ENCODE measurements around the gene SURF4. TPM values are rescaled to one million over a fixed set of nuclear protein-coding genes. Genes with fewer than 3 reads are reported as not detected.
A peak's percentile ranks its signal among the peaks of the same experiment; 100 is the strongest.
"Not testable (repeated sequence)": the region's sequence is repeated elsewhere in the genome, so short reads cannot be mapped to it uniquely, and the experiment has no call there.

Gene SURF4
- total RNA-seq, 1 experiment from 2014 or later, result 232 TPM

GRCh38 chr9:133404454-133405002 lies 28.7 kb upstream of the SURF4 start:
- no peaks in the 10 kb centered on the region for H3K27me3 ChIP-seq
- no peak overlapping the region for H3K27ac ChIP-seq
- H3K9me3 ChIP-seq (replicated peaks), result no peaks in the 10 kb centered on the region
- peaks cover 21% of the 10 kb centered on the region for H3K36me3 ChIP-seq
- no peaks in the 10 kb centered on the region for H3K4me1 ChIP-seq
- DNase-seq, result no peak
- no peak overlapping the region for H3K4me3 ChIP-seq

GRCh38 chr9:133403766-133404453 lies 28.1 kb upstream of the SURF4 start:
- Histone ChIP-seq H3K4me1 (no peaks in the 10 kb centered on the region), H3K36me3 (peaks cover 16% of the 10 kb centered on the region), H3K9me3 (replicated peaks) (no peaks in the 10 kb centered on the region)

GRCh38 chr9:133402689-133403088 lies 26.8 kb upstream of the SURF4 start:
- no peak for DNase-seq
- H3K36me3 ChIP-seq, result peaks cover 11% of the 10 kb centered on the region
- H3K27me3 ChIP-seq, result no peaks in the 10 kb centered on the region
- H3K4me3 ChIP-seq, result no peak overlapping the region
- H3K4me1 ChIP-seq, result no peaks in the 10 kb centered on the region
- no peaks in the 10 kb centered on the region for H3K9me3 ChIP-seq (replicated peaks)
- H3K27ac ChIP-seq, result no peak overlapping the region

More at GRCh38 chr9:133403766-133404453, 28.1 kb upstream of the SURF4 start:
- peak; percentile 53 to 66 for DNase-seq
- no peaks in the 10 kb centered on the region for H3K27me3 ChIP-seq
- no peak overlapping the region for H3K27ac ChIP-seq
- H3K4me3 ChIP-seq, result no peak overlapping the region

GRCh38 chr9:133401588-133401987 lies 25.7 kb upstream of the SURF4 start:
- no peak for DNase-seq
- Histone ChIP-seq H3K27ac (no peak overlapping the region), H3K27me3 (no peaks in the 10 kb centered on the region), H3K9me3 (replicated peaks) (no peaks in the 10 kb centered on the region), H3K4me3 (no peak overlapping the region), H3K4me1 (no peaks in the 10 kb centered on the region), H3K36me3 (peaks cover 9% of the 10 kb centered on the region)

- H3K27ac ChIP-seq, result no peak overlapping the region
- no peaks in the 10 kb centered on the region; the same call in 1 of the 2 replicates for H3K27me3 ChIP-seq
These were observed 24.4 kb upstream of the SURF4 start for GRCh38 chr9:133400292-133400691.

GRCh38 chr9:133397895-133398294 lies 22.0 kb upstream of the SURF4 start:
- DNase-seq, result no peak
- Histone ChIP-seq H3K27ac (no peak overlapping the region), H3K36me3 (no peaks in the 10 kb centered on the region), H3K9me3 (replicated peaks) (no peaks in the 10 kb centered on the region), H3K4me1 (no peaks in the 10 kb centered on the region), H3K27me3 (peaks cover 9% of the 10 kb centered on the region; the same call in 1 of the 2 replicates), H3K4me3 (no peak overlapping the region)

More at GRCh38 chr9:133400292-133400691, 24.4 kb upstream of the SURF4 start:
- H3K9me3 ChIP-seq (replicated peaks), result no peaks in the 10 kb centered on the region
- H3K4me1 ChIP-seq, result no peaks in the 10 kb centered on the region
- DNase-seq, result no peak
- H3K36me3 ChIP-seq, result peaks cover 3% of the 10 kb centered on the region
- no peak overlapping the region for H3K4me3 ChIP-seq

- H3K27me3 ChIP-seq, result peaks cover 9% of the 10 kb centered on the region; the same call in 1 of the 2 replicates
- H3K4me1 ChIP-seq, result no peaks in the 10 kb centered on the region
- no peak for DNase-seq
- H3K27ac ChIP-seq, result no peak overlapping the region
- H3K36me3 ChIP-seq, result no peaks in the 10 kb centered on the region
- no peak overlapping the region for H3K4me3 ChIP-seq
- H3K9me3 ChIP-seq (replicated peaks), result no peaks in the 10 kb centered on the region
These were observed 21.5 kb upstream of the SURF4 start for GRCh38 chr9:133397370-133397769.

GRCh38 chr9:133396952-133397351 lies 21.1 kb upstream of the SURF4 start:
- H3K9me3 ChIP-seq (replicated peaks), result no peaks in the 10 kb centered on the region
- H3K4me3 ChIP-seq, result no peak overlapping the region
- peaks cover 9% of the 10 kb centered on the region; the same call in 1 of the 2 replicates for H3K27me3 ChIP-seq
- no peaks in the 10 kb centered on the region for H3K4me1 ChIP-seq
- H3K27ac ChIP-seq, result no peak overlapping the region
- H3K36me3 ChIP-seq, result no peaks in the 10 kb centered on the region
- peak; percentile 38 to 52 for DNase-seq

- no peak overlapping the region for H3K4me3 ChIP-seq
- H3K4me1 ChIP-seq, result no peaks in the 10 kb centered on the region
- no peak for DNase-seq
- H3K27ac ChIP-seq, result no peak overlapping the region
- no peaks in the 10 kb centered on the region for H3K9me3 ChIP-seq (replicated peaks)
- H3K27me3 ChIP-seq, result peaks cover 9% of the 10 kb centered on the region; the same call in 1 of the 2 replicates
- H3K36me3 ChIP-seq, result no peaks in the 10 kb centered on the region
These were observed 18.9 kb upstream of the SURF4 start for GRCh38 chr9:133394687-133395271.

GRCh38 chr9:133393399-133393798 lies 17.5 kb upstream of the SURF4 start:
- no peaks in the 10 kb centered on the region for H3K36me3 ChIP-seq
- H3K4me3 ChIP-seq, result no peak overlapping the region
- no peak overlapping the region for H3K27ac ChIP-seq
- no peak for DNase-seq
- H3K4me1 ChIP-seq, result no peaks in the 10 kb centered on the region
- H3K27me3 ChIP-seq, result peaks cover 9% of the 10 kb centered on the region; the same call in 1 of the 2 replicates
- no peaks in the 10 kb centered on the region for H3K9me3 ChIP-seq (replicated peaks)

- not testable (repeated sequence) for H3K27me3 ChIP-seq
These were observed 16.4 kb upstream of the SURF4 start for GRCh38 chr9:133392308-133392707.

GRCh38 chr9:133391449-133391848 lies 15.6 kb upstream of the SURF4 start:
- H3K27ac ChIP-seq; H3K27me3 ChIP-seq; H3K36me3 ChIP-seq; DNase-seq; H3K9me3 ChIP-seq (replicated peaks); H3K4me3 ChIP-seq; H3K4me1 ChIP-seq: not testable (repeated sequence)

More at GRCh38 chr9:133392308-133392707, 16.4 kb upstream of the SURF4 start:
- not testable (repeated sequence) for H3K4me1 ChIP-seq; DNase-seq; H3K27ac ChIP-seq; H3K9me3 ChIP-seq (replicated peaks); H3K36me3 ChIP-seq; H3K4me3 ChIP-seq

GRCh38 chr9:133390713-133391112 lies 14.9 kb upstream of the SURF4 start:
- Histone ChIP-seq H3K27me3 (peaks cover 9% of the 10 kb centered on the region; the same call in 1 of the 2 replicates), H3K4me1 (0 out of 2 replicates have a peak, but pooled peaks cover 2% of the 10 kb centered on the region), H3K9me3 (replicated peaks) (no peaks in the 10 kb centered on the region), H3K36me3 (no peaks in the 10 kb centered on the region), H3K4me3 (no peak overlapping the region), H3K27ac (no peak overlapping the region)
- DNase-seq, result no peak

GRCh38 chr9:133389562-133389961 lies 13.7 kb upstream of the SURF4 start:
- Histone ChIP-seq H3K27ac (no peak overlapping the region), H3K9me3 (replicated peaks) (no peaks in the 10 kb centered on the region), H3K4me1 (peaks cover 5% of the 10 kb centered on the region; the same call in 1 of the 2 replicates), H3K4me3 (no peak overlapping the region), H3K27me3 (0 out of 2 replicates have a peak, but pooled peaks cover 7% of the 10 kb centered on the region), H3K36me3 (no peaks in the 10 kb centered on the region)
- DNase-seq, result no peak

- H3K4me1 ChIP-seq, result peaks cover 5% of the 10 kb centered on the region; the same call in 1 of the 2 replicates
- no peaks in the 10 kb centered on the region for H3K36me3 ChIP-seq
- no peak overlapping the region for H3K27ac ChIP-seq
- H3K4me3 ChIP-seq, result no peak overlapping the region
- 0 out of 2 replicates have a peak, but pooled peaks cover 4% of the 10 kb centered on the region for H3K27me3 ChIP-seq
- no peak for DNase-seq
- no peaks in the 10 kb centered on the region for H3K9me3 ChIP-seq (replicated peaks)
These were observed 13.2 kb upstream of the SURF4 start for GRCh38 chr9:133389025-133389557.
